HG02571 (cell line): ENCODE data around the gene SLC18A2.
"Not testable (repeated sequence)": the region's sequence is repeated elsewhere in the genome, so short reads cannot be mapped to it uniquely, and the experiment has no call there.

ENCODE experiments used
- ATAC-seq: cut with Tn5 transposase; IDR thresholded peaks from one replicate; pipeline ENCODE4 v1.9.1; 2021; ENCODE audit warnings: mild to moderate bottlenecking, moderate library complexity; ENCODE audit not compliant: unreplicated experiment

The SLC18A2 gene

GRCh38 chr10:117262291-117262902, 21.5 kb downstream of the SLC18A2 start:
- ATAC-seq = no peak

GRCh38 chr10:117262903-117263293, 22.0 kb downstream of the SLC18A2 start:
- ATAC-seq = no peak

DNA sequence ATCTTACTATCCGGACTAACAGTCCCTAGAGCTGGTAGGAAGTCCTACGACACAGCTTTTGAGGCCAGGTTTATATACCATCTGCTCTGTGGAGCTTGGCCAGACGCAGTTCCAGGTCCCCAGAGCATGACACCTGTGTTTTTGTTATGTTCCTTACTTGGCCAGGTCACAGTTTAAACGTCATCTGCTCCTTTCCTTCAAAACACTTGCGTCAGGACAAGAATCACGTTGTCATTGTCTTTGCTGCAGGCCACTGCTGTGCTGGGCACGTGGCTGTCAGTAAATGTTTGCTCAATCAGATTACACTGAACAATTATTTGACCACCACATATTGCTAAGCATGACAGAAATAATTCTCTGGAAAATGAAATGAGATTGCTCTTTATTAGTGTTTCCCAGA, 23.9 kb downstream of the SLC18A2 start:
- no peak for ATAC-seq

DNA sequence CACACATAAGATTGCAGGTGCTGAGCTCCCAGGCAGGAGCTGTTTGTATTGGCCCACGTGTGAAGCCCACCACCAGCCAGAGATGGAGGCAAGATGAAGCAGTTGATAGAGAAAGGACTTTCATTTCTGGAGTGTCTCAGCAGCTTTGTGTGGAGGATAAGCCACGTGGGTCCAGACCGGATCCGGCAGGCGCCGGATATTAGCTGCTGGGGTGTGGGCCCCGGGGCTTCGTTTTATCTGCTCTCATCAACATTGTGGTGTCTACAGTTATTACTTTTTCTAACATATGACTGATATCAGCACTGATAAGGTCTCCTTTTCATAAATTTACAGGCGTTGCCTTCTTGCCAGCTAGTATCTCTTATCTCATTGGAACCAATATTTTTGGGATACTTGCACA, 25.5 kb downstream of the SLC18A2 start:
- ATAC-seq = no peak

GRCh38 chr10:117266812-117267211, 25.9 kb downstream of the SLC18A2 start:
- ATAC-seq = no peak

- no peak for ATAC-seq
These were observed 27.3 kb downstream of the SLC18A2 start for GRCh38 chr10:117268258-117268657.

GRCh38 chr10:117268907-117269306, 28.0 kb downstream of the SLC18A2 start:
- no peak for ATAC-seq

GRCh38 chr10:117271427-117271826, 30.5 kb downstream of the SLC18A2 start:
- ATAC-seq = no peak

DNA sequence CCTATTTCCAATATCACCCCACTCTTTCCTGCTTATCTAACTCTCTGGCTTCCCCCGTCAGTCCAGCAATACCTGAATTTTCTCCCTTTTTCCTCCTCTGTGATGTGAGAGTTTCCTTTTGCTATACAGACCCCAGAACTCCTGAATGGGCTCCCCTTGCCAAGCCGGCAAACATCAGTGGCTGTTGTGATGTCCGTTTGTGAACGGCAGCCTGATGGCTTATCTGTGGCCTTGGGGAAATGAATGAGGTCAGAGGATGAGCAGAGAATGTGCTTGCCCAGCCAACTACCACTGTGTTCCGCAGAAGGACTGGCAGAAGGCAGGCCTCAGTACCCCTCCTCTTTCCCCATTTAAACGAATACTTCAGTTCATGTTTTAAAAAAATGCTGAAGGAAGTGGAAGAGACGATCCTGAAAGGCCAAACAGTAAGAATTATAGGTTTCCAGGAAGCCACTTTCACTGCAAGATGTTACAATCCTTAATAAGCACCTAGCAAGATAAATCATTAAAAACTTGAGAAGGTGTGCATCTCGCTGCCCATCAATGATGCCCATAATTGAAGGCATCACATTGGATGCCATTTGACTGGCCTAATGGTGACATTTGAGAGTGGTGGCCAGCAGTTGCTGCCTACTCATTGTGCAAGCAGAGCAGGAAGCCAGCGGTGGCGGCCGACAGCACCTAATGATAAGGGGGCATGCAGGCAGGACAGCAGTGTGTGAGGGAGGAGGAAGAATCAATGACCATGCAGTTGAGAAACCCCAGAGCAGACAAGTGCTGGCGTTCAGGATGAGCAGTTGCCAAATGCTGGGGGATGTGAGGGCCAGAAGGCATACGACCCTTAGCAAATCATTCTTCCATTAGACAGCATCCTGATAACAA, 31.5 kb downstream of the SLC18A2 start:
- no peak for ATAC-seq

DNA sequence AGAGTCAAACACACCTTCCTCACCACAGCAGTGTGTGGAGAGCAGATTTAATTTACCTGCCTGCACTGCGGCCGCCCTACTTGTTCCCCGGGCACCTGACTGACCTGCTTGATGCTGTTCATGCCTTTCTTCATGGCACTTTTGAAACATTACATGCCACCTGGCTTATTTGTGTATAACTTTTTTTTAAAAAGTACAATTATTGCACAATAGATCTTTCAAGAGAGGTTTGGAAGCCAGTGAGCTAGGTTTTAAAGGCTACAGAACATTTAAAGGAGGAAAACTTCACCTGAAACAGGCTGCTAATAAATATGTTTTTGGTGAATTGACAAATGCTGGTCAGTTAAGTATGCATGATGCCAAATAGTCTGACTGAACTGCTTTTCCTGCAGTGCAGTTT, 33.1 kb downstream of the SLC18A2 start:
- ATAC-seq = no peak

DNA sequence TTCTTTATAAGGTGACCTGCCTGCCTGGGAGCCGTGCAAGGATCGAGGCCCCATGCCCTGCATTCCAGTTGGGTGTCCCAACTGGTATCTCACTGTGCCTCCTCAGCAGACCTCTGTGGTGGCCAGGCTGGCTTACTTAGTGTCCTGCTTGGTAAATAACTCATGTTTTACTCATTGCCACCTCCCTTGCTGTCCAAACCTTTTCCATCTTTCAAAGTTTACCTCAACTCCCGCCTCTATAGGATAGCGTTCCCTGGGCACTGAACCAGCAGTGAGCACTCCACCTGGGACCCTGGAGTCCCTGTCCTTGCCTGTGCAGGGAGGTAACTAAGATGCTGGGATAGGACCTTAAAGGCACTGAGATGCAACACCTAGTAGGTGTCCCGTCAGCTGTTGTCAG, 33.6 kb downstream of the SLC18A2 start:
- no peak for ATAC-seq

DNA sequence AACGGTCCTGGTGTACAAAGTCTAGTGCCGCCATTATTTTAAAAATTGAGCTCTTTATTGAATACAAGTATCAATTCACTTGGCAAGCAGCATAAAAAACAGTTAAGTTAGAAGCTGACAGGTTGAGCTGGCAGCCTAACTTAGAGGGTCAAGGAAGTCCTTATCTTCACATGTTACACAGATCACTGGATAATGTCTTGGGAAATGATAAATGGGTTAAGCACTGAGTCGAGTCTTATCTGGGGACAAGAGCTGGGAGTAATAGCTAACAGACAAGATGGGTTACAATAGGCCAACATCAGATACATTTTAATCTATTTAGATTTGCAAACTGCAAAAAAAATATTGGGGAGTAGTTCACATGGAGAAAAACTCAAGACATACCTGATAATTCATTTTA, 34.2 kb downstream of the SLC18A2 start:
- ATAC-seq = no peak

DNA sequence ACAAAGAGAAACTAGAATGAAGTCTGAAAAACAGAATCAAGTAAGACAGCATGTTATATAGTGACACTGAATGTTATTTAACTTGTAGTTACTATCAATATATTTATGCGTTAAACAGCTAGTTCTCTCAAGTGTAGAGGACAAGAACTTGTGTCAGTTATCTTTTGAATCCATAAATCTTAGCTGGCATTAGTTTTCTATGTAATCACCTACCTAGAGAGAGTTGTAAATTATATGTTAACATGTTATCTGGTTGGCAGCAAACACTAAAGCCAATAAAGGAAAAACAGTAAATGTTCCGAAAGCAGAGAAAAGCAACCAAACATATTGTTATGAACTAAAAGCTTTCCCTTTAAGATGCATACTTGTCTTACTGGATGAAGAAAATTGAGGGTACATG, 36.8 kb downstream of the SLC18A2 start:
- ATAC-seq = no peak

GRCh38 chr10:117284716-117285494, 44.0 kb downstream of the SLC18A2 start:
- ATAC-seq = no peak

DNA sequence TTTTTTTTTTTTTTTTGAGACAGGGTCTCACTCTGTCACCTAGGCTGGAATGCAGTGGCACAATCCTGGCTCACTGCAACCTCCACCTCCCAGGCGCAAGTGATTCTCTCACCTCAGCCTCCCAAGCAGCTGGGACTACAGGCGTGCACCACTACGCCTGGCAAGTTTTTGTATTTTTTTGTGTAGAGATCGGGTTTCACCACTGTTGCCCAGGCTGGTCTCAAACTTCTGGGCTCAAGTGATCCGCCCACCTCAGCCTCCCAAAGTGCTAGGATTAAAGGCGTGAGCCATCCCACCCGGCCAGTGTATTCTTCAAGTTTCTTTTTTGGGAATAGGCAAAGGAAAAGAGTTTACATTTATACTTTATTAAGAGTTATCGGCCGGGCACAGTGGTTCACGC, 50.0 kb downstream of the SLC18A2 start:
- ATAC-seq = not testable (repeated sequence)

DNA sequence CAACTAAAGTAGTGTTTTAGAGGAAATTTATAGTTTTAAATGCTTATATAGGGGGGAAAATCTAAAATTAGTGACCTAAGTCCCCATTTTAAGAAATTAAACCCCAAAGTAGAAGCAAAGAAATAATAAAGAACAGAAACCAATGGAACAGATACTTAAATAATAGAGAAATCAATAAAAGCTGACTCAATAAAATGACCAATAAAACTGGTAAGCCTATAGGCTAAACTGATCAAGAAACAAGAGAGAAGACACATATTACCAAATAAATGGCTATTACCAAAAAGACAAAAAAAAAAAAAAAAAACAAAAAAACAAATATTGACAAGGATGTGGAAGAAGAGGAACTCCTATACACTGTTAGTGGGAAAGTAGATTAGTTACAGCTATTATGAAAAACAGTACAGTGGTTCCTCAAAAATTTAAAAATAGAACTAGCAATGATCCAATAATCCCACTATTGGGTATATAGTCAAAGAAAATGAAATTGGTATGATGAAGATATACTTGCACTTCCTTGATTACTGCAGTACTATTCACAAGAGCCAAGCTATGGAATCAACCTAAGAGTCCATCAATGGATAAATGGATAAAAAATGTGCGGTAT, 53.2 kb downstream of the SLC18A2 start:
- no peak for ATAC-seq

DNA sequence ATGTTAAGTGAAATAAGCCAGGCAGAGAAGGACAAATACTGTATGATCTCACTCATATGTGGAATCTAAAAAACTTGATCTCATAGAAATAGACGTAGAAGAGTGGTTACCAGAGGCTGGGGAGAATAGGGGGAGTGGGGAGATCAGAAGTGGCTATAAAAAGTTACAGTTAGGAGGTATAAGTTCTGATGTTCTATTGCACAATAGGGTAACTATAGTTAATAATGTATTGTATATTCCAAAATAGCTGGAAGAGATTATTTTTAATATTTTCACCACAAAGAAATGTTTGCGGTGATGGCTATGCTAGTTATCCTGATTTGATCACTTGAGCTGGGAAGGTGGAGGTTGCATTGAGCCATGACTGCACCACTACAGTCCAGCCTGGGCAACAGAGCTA, 53.8 kb downstream of the SLC18A2 start:
- no peak for ATAC-seq

DNA sequence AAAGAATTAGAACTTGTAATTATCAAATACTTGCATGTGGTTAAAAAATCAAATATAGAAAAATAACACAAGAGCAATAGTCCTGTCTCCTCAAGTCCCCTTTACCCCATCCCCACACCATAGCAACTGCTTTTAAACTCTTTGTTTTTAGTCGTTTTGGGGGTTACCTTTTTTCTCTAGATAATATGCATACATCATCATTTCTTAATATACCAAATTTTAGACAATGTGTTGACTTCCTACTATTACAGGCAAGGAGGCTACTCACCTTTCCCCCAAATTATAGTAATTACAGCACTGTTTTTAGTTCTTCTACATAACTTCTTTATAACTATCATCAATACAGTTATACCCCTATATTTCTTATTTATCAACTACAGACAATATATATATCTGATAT, 57.3 kb downstream of the SLC18A2 start:
- ATAC-seq = no peak

DNA sequence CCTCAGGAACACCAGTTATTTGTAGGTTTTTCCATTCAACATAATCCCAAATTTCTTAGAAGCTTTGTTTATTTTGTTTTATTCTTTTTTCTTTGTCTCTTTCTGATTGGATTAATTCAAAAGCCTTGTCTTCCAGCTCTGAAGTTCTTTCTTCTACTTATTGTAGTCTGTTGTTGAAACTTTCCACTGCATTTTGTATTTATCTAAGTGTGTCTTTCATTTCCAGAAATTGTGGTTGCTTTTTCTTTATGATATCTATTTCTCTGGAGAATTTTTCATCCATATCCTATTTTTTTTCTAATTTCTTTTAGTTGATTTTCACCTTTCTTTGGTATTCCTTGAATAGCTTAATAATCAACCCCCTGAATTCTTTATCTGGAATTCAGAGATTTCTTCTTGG, 58.5 kb downstream of the SLC18A2 start:
- no peak for ATAC-seq

GRCh38 chr10:117300671-117301070, 59.8 kb downstream of the SLC18A2 start:
- no peak for ATAC-seq

GRCh38 chr10:117303451-117303850, 62.5 kb downstream of the SLC18A2 start:
- not testable (repeated sequence) for ATAC-seq
